ELF-1 (cell line): Measurements from ENCODE around the gene SCMH1.

ENCODE experiments used
- DNase-seq: peaks from one replicate; pipeline ENCODE4 v3.0.0-alpha.2; 2016; ENCODE audit warnings: low read depth, low spot score

Gene SCMH1

DNA sequence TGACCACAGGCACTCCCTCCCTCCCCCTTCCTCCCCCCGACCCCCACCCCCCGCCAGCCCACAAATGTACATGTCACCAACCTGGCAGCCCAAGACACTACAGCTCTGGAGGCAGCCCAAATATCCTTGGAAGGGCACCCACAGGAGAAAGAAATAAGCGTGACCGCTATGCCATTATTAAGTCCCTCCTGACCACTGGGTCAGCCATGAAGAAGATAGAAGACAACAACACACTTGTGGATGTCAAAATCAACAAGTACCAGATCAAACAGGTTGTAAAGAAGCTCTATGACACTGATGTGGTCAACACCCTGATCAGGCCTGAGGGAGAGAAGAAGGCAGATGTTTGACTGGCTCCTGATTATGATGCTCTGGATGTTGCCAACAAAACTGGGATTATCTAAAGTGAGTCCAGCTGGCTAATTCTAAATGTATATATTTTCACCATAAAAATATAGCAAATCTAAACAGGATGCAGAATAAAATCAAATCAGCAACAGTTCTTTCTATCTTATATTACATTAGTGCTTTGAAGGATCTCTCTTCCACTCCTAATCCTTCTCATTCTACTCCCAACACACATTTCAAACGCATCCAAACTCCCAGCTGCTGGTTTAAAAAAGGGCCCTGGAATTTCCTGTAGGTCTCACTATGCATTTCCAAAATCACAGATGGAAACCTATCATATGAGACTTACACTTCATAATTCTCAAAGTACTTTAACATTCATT, 143.2 kb downstream of the SCMH1 start:
- no peak for DNase-seq

DNA sequence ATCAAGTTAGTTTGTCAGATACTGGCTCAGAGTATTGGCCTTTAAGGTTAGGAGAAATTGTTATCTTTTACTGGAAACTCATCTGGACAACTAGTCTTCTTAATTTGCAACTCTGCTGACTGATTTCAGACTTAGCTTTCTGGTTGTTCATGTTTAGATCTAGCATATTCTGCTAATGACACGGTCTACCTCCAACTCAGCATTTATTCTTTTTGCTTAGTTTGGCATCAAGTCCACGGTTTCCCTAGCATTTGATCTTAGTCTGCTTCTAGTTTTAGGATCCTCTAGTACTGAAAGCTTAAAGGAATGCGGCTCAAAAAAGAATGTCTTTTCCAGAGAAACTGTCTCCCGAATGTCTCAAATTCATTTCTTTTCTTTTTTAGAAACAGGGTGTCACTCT, 145.0 kb downstream of the SCMH1 start:
- no peak for DNase-seq

DNA sequence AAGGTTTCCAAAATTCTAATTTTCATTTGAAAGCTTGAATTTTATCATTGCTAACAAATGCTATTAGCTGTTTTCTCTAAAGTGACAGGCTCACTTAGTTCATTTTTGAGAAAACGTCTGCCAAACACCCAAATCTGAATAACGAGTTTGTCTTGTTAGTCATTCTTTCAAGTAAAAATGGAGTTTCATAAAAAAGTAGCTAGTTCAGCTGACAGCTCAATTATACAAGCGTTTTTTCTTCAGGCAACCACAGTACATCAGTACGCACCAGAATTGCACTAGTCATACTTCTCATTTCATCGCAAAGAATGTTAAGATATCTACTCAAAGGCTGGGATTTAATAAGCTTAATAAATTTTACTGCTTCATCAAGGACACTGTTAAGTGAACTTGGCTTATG, 148.3 kb downstream of the SCMH1 start:
- no peak for DNase-seq

DNA sequence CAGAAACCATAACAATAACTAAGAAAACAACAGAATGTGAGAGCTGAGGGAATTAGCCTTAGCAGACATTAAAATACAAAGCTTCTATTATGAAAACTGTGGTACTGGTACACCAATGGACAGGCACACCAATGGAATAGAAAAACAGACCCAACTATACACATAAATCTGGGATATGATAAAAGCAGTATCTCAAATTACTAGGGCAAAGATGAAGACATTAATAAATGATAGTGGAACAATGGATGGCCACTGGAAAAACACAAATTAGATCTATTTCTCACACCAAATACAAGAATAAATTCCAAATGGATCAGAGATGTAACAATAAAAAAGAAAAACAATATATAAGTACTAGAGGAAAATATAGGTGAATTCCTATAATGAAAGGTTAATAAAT, 155.2 kb downstream of the SCMH1 start:
- no peak for DNase-seq

DNA sequence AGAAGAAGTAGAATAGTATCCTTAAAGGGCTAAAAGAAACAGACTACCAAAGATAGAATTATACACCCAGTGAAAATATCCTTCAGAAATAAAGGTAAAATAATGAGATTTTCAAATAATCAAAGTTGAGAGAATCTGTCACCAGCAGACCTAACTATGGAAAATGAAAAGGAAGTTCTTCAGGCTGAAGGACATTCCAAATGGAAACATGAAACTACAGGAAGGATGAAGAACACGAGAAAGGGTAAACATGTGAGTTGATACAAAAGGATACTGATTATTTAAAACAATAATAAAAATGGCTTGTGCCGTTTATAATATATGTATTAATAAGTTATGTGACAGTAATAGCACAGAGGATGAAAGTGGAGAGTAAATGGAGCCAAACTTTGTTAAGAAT, 163.5 kb downstream of the SCMH1 start:
- DNase-seq = no peak

DNA sequence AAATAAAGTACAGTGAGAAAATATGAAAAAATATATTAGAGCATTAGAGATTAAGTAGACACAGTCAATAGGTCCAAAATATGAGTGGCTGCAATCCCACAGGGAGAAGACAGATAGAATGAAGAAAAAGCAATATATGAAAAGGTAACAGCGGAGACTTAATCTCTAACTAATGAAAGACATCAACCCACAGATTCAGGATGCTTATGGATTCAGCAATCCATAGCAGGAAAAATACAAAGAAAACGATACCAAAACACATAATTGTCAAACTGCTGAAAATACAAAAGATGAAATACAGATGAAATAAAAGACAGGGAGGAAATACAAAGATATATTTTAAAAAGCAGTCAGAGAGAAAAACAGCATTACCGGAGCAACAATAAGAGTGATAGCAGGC, 163.9 kb downstream of the SCMH1 start:
- DNase-seq = no peak

DNA sequence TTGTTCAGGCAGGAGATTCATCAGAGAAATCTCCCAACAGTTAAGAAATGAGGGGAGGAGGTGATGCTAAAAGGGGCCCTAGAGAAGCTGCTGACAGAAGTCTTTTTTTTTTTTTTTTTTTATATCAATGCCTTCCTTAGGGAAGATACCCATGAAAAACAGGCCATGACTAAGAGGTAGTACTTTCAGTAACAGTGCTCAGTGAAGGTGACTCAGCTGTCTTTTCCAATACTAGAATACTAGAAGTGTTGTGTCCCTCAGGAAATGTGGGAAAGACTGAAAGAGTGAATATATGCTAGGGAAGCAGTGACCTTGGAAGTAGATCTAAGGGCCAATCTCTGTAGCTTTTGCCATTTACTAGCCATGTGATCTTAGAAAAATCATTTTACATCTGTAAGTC, 168.1 kb downstream of the SCMH1 start:
- DNase-seq = no peak

DNA sequence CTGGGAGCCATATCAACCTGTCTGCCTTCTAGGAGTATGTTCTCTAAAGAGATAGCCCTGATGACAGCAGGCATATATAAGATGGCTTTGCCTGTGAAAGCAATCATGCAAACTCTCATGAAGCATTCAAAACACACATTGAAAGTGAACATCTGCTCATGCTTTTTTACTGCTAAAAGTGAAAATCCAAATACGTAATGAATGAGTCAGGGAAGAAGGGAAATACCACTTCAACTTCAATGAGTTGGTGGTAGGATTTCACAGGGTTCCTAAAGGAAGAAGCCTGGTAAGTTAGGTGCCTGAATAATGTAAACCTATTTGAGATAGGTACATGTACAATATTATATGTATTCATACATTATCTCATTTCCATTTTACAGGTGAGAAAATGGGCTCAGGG, 170.1 kb downstream of the SCMH1 start:
- no peak for DNase-seq

DNA sequence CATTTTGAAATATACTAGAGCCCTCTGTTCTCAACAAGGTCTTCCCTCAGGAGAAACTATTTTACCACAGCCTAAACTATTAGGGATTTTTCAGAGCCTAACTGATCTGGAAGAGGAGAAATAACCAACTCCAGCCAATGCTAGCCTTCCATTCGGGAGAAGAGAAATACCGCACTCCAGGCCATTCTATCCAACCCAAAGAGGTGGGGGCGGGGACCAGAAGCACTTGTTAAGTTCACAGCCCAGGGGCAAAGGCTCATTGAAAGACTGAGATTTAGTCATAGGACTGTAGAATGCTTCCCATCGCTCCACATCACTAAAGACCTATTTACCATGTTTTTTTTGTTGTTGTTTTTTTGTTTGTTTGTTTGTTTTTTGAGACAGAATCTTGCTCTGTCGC, 185.2 kb downstream of the SCMH1 start:
- peak; percentile 72 for DNase-seq

DNA sequence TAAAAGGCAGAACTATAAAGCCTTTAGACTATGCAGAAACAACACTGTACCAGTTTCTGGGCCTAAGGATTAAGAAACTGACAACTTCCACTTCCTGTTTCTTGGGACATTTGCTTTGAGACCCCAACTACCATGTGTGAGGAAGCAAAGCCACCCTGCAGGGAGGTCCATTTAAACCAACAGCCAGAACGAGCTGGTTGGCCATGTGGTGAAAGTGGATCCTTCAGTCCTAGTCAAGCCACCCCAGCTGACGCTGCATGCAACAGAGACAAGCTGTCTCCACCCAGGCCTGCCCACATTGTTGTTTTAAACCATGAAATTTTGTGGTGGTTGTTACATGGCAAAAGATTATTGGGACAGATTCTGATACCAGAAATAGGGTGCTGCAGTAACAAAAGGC, 188.8 kb downstream of the SCMH1 start:
- DNase-seq = peak; percentile 22

DNA sequence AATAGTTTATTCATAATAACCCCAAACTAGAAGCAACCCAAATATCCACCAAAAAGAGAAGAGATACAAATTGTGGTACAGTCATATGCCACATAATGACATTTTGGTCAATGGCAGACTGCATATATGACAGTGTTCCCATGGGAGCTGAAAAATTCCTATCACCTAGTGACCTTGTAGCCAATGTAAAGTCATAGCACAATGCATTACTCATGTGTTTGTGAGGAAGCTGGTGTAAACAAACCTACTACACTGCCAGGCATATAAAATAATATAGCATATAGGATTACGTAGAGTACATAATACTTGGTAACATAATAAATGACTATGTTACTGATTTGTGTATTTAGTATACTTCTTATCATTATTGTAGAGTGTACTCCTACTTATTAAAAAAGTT, 191.1 kb downstream of the SCMH1 start:
- DNase-seq = no peak

DNA sequence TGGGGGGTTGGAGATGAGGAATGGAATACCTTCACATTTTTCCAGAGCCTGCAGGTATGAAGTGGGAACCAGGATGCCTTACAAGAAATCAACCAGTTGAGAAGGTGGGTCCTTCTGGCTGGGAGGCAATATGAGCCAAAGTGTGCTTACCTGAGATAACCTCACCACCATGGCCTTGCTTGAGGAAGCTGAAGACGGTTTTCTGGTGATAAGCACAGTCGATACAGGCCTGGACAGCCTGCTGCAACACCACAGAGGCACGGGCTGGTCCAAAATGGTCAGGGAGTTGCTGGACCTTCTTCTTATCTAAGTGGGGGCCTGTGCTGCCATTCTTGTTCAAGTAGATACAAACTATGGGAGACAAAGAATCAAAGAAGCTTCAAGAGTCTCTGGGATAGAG, 193.6 kb downstream of the SCMH1 start:
- no peak for DNase-seq

DNA sequence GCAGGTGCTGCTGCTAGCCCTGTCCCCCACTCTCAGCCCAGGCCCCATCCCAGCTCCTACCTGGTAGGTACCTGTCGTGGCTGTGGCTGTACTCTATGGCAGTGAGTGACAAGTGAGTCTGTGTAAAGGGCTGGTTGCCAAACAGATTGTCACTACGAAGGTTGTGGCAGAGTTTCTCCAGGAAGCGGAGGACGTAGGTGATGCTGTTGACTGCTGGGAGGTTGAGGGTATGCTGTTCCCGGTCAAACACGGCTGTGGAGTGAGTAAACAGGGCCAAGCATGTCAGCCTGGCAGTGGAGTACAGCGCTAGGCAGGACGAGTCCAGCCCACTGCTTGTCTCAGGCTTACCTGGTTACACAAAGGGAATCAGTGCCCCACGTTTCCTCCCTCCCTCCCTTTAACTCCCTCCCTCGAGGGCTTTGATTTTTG, 195.7 kb downstream of the SCMH1 start:
- DNase-seq = no peak

DNA sequence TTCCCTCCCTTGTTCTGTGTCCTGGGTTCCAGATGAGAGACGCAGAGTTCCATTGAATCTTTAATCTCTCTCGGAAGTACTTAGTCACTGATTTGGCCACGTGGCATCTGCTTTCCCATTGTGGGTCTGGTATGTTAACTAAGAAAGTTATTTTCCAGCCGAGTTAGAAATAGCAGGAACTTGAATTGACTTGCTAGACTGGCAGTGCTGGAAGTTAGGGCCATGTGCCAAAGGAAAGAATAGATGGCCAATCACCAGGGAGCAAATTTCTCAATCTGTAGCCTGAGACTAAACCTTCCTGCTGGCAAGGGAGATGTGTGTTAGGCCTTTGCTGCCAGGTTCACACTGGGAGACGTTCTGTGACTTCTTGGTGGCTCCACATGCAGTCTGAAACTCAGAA, 196.4 kb downstream of the SCMH1 start:
- no peak for DNase-seq

DNA sequence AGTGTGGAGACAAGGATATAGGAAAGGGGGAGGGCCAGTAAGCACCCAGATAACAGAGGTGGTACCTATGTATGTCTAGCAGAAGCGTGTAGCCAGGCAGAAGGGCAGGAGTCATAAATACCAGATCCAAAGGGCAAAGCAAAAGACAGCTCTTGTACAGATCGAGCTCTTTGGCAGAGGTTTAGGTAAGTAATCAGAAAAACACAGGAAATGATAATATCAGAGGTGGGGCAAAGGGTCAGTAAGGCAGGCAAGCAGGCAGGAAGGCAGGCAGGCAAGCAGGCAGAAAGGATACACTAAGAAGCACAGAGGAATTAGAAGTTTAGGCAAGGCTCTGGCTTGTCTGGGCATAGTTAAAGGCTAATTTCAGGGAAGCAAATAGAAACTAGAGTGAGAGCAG, 197.9 kb downstream of the SCMH1 start:
- DNase-seq = no peak

DNA sequence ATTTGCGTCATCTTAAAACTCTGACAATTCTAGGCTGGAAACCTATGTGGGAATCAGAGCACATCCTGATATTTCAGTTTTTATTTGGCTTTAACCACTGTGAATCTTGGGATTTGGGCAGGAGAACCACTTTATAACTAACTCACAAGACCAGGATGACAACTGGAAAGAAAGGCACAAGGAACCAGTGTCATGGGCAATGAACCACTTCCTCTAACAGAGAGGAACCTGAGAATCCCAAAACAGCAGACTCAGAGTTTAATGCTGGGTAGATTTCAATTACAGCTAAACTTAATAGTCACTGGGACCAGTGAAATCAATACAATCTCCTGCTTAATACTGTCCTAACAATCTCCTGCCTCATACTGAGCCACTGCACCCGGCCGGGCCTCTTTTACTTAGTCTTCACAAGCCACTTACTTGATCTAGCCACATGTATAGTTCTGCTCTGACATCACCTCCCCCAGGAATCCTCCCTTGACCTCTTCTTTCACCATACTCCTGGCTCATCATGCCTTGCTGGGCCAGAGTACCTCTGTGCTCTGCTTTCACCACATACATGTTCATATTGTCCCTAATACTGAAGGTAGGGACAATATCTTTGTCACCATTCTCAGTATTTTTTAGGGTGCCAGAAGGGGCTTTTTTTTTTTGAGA, 200.4 kb downstream of the SCMH1 start:
- no peak for DNase-seq

DNA sequence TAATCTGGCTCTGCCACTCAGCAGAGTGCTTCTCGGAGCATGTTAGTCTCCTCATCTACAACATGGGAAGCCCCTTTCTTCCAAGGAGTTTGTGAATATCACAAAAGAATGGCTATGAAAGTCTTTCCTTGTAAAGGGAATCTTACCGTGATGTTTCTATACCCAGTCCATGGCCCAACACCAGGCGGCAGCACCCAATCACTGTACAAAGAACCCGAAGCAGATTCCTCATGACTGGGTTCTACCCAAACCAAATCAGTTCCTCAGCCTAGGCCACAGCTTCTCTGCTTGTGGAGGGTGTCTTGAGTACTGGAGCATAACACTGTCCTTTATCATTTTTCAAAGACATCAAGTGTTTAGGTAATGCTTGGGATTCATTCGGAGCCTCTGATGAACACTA, 204.0 kb downstream of the SCMH1 start:
- DNase-seq = no peak

DNA sequence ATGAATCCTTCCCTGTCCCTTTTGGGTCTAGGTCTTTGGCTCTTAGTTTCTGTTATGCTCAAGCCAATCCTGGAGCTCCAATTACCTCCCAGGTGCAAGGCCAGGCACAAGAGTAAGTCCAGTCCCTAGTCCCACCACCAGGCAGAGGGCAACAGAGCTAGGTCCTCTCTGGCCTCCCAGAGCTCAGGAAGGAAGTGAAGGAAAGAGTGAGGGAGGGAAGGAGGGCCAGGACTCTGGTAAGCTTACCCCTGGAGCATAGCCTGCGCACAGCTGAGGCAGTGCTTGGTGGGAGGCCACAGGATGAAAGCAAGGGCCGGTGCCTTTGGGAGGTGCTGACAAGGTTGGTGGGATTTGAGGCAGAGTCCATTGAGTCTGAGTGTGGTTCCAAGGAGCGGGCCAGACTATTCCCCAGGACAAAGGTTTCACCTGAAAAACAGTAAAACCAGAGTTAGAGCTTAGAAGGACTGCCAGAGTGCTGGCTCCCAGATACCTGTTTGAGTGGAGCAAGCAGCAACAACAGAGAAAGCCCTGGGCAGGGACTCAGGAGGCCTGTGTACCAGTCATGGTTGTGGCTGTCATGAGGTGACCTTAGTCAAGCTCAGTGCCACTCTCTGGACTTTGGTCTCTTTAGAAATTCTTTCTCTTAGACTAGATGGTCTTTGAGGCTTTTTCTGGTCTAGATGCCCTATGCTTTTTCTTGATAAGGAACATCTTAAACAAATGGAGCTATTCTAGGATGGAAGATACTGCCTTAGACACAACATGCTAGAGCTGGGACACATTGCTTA, 204.8 kb downstream of the SCMH1 start:
- DNase-seq = no peak

DNA sequence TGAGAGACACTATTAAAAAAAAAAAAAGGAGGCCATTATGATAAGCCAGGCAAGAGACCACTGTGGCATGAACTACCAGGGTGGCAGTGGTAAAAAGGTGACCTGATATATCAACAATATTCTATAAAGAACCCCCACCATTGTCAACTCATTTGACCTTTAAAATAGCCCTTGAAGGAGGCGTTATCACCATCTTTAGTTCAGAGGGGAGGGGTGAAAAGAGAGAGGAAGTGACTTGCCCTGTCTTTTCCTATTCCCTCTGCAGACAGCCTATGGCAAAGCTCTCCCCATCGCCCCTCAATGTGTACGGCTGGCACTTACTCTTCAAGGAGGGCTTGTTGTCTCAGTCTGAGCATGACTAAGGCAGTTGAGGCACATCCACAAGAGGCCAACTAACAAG, 208.8 kb downstream of the SCMH1 start:
- DNase-seq = no peak

DNA sequence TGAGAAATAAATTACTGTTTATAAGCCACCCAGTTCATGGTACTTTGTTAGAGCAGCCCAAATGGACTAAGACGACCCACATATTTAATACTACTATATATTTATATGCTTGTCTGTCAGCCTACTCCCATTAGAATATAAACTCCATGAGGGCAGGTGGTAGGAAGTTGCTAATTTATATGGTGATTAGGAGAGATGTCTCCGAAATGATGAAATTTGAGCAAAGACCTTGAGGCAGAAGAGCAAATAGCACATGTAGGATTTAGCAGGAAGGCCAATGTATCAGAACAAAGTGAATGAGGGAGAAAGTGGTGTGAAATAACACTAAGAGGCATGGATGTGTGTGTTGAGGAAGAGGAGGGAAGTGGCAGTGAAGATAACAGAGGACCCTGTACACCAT, 210.0 kb downstream of the SCMH1 start:
- no peak for DNase-seq

DNA sequence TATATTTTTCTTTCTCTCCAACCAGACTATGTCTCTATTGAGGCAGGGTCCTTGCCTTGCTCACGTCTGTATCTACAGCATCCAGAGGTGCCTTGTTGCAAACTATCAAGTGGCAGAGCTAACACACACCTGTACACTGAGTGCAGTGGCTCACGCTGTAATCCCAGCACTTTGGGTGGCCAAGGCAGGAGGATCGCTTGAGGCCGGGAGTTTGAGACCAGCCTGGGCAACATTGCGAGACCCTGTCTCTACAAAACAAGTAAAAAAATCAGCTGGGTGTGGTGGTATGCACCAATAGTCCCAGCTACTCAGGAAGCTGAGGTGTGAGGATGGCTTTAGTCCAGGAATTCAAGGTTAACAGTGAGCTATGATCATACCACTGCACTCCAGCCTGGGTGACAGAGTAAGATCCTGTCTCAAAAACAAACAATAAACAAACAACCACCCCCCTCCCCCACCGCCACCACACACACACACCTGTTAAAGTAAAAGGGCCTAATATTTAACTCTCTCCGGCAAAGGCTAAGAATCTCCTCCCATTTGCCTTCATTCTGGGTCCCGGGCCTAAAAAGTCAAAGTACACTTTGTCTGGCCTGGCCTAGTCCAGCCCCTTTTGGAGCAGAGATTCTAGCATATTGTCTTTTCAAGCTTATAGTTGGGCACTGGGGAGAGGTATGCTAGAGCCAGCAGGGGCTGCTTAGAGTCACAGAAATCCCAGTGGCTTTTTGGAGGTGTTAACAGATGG, 211.1 kb downstream of the SCMH1 start:
- no peak for DNase-seq

DNA sequence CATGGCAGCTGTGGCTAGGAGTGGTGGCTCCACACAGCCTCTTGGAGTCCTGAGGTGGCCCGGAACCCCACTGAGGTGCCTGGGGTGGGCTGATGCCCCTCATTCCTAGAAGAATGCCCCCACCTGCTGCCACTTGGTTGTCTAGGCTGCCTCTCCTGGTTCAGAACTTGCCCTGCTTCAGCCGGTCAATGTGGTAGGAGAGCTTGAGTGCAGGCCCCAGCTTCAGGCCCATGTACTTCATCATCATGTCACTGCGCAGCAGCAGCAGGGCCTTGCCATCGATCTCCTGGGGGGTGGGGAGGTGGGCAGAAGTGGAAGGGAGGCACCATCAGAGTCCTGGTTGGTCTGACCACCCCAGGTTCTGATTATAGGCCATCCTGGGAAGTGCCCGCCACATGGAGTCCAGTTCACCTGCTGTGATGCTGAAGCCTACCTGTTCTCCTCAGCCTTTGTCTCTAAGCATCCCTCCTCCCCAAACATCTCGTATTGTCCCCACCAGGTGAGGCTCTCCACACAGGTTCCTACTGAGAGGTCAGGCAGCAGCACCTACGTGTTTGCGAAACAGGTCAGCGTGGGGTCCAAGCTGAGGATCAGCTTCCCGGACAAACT, 214.0 kb downstream of the SCMH1 start:
- DNase-seq = no peak
